ENCODE data around the gene EARS2. TPM values are rescaled to one million over a fixed set of nuclear protein-coding genes. Genes with fewer than 3 reads are reported as not detected.
"Not testable (repeated sequence)": the region's sequence is repeated elsewhere in the genome, so short reads cannot be mapped to it uniquely, and the experiment has no call there.

Gene EARS2
- total RNA-seq, 2 donors from 2014 or later = 9.9 to 11.1 TPM

- intact Hi-C loops (cut with DNase I) = no loop called here
- DNase-seq (ENCODE audit: low spot score) = no peak
Measured at GRCh38 chr16:23571895-23572294, 14.7 kb upstream of the EARS2 start.

- intact Hi-C loops (cut with DNase I) = no loop called here
- DNase-seq (ENCODE audit: low spot score) = no peak
Measured at GRCh38 chr16:23570992-23571632, 14.0 kb upstream of the EARS2 start.

GRCh38 chr16:23567602-23568001, 10.5 kb upstream of the EARS2 start:
- no peak for DNase-seq (ENCODE audit: low spot score)
- intact Hi-C loops (cut with DNase I) = no loop called here

- intact Hi-C loops (cut with DNase I) = no loop called here
- DNase-seq (ENCODE audit: low spot score) = no peak
Measured at GRCh38 chr16:23566724-23567123, 9.6 kb upstream of the EARS2 start.

- DNase-seq (ENCODE audit: low spot score) = peak; percentile 84
- intact Hi-C loops (cut with DNase I) = no loop called here
Measured at GRCh38 chr16:23564575-23565363, 7.6 kb upstream of the EARS2 start.

- DNase-seq (ENCODE audit: low spot score) = no peak
- intact Hi-C loops (cut with DNase I) = no loop called here
Measured at GRCh38 chr16:23563186-23563585, 6.0 kb upstream of the EARS2 start.

GRCh38 chr16:23562505-23562904, 5.4 kb upstream of the EARS2 start:
- intact Hi-C loops (cut with DNase I) = no loop called here

GRCh38 chr16:23561586-23561985, 4.4 kb upstream of the EARS2 start:
- intact Hi-C loops (cut with DNase I) = no loop called here
- DNase-seq (ENCODE audit: low spot score) = no peak

More at GRCh38 chr16:23562505-23562904, 5.4 kb upstream of the EARS2 start:
- DNase-seq (ENCODE audit: low spot score) = no peak

- intact Hi-C loops (cut with DNase I) = no loop called here
- peak; percentile 85 for DNase-seq (ENCODE audit: low spot score)
Measured at GRCh38 chr16:23557779-23558702, 891 bp upstream of the EARS2 start.

GRCh38 chr16:23554536-23554935, 2.6 kb downstream of the EARS2 start:
- no peak for DNase-seq (ENCODE audit: low spot score)
- intact Hi-C loops (cut with DNase I) = no loop called here

GRCh38 chr16:23552161-23552560, 5.0 kb downstream of the EARS2 start:
- intact Hi-C loops (cut with DNase I) = no loop called here
- no peak for DNase-seq (ENCODE audit: low spot score)

GRCh38 chr16:23549938-23550337, 7.2 kb downstream of the EARS2 start:
- no peak for DNase-seq (ENCODE audit: low spot score)
- intact Hi-C loops (cut with DNase I) = no loop called here

GRCh38 chr16:23544436-23544835, 12.7 kb downstream of the EARS2 start:
- intact Hi-C loops (cut with DNase I) = no loop called here
- DNase-seq (ENCODE audit: low spot score) = peak; percentile 67

GRCh38 chr16:23540817-23541178, 16.4 kb downstream of the EARS2 start:
- intact Hi-C loops (cut with DNase I) = not testable (repeated sequence)

GRCh38 chr16:23539984-23540816, 16.9 kb downstream of the EARS2 start:
- intact Hi-C loops (cut with DNase I) = no loop called here
- peak; percentile 54 for DNase-seq (ENCODE audit: low spot score)

More at GRCh38 chr16:23540817-23541178, 16.4 kb downstream of the EARS2 start:
- peak; percentile 6 for DNase-seq (ENCODE audit: low spot score)

- peak; percentile 0 for DNase-seq (ENCODE audit: low spot score)
- intact Hi-C loops (cut with DNase I) = no loop called here
Measured at GRCh38 chr16:23538919-23539278, 18.3 kb downstream of the EARS2 start.

GRCh38 chr16:23537390-23537789, 19.8 kb downstream of the EARS2 start:
- intact Hi-C loops (cut with DNase I) = no loop called here
- peak; percentile 3 for DNase-seq (ENCODE audit: low spot score)

- intact Hi-C loops (cut with DNase I) = no loop called here
- peak; percentile 17 for DNase-seq (ENCODE audit: low spot score)
Measured at GRCh38 chr16:23535901-23536300, 21.2 kb downstream of the EARS2 start.

Measured in posterior vena cava (tissue), 2 donors.